ENCODE data around the gene GPR25. TPM values are rescaled to one million over a fixed set of nuclear protein-coding genes. Genes with fewer than 3 reads are reported as not detected.

Gene GPR25
- total and polyA plus RNA-seq, 2 of the 4 experiments (the other 2 are of a cell fraction) = not detected

DNA sequence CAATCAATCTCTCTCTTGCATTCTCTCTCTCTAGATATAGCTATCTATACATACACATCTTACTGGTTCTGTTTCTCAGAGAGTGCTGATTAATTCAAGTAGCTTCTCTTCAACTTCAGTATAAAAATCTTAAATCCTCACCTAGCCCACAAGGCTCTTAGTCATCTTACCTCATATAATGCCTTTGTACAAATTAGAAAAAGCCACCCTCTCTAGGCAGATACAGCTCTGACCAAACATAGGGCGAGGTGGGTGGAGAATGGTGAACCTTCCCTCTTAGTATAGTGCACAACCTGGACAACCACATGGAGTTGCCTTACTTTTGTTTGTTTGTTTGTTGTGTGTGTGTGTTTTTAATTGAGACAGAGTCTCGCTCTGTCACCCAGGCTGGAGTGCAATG, 16.8 kb downstream of the GPR25 start:
- peaks cover 55% of the 10 kb centered on the region for H3K27me3 ChIP-seq (ENCODE audit: control insufficient read depth, insufficient read depth, low read length)
- ATAC-seq (ENCODE audit: low read depth) (no peak), DNase-seq (no peak)
- dilution Hi-C loops (cut with HindIII; ENCODE audit: low sequenced_read_pairs, unreplicated experiment) (no loop called here), in situ Hi-C loops (cut with MboI; ENCODE audit: low sequenced_read_pairs) (no loop called here), intact Hi-C loops (cut with micrococcal nuclease) (loop anchor here (10.0 kb wide), 1 partner anchor 135 kb away; the partner anchor contains the start of gene KIF21B)
- peaks cover 3% of the 10 kb centered on the region; the same call in 1 of the 2 replicates for H3K4me1 ChIP-seq (ENCODE audit: control insufficient read depth, insufficient read depth, low read length)
- no peak overlapping the region for H3K14ac ChIP-seq (replicated peaks; ENCODE audit: low read depth, low read length)
- H2BK5ac ChIP-seq (ENCODE audit: low read depth, low read length, poor library complexity, severe bottlenecking) = no peak overlapping the region
- no peaks in the 10 kb centered on the region for H4K20me1 ChIP-seq (ENCODE audit: insufficient read depth, low read length)
- H3K4ac ChIP-seq (ENCODE audit: low read depth, low read length) = no peak overlapping the region
- H3K9me3 ChIP-seq (ENCODE audit: control insufficient read depth, insufficient read depth, low read length) = no peaks in the 10 kb centered on the region
- no peak overlapping the region for H3K4me3 ChIP-seq (ENCODE audit: insufficient read depth, low read depth, low read length)
- no peak overlapping the region for H2AFZ ChIP-seq (replicated peaks; ENCODE audit: low read length, poor library complexity)
- TF ChIP-seq FOS (IDR thresholded peaks at IDR 0.05; ENCODE audit: low read depth, low read length) = no peak
- TF ChIP-seq MAFK (IDR thresholded peaks at IDR 0.05; ENCODE audit: low read depth, low read length) = no peak
- TF ChIP-seq NFE2L2 (IDR thresholded peaks at IDR 0.05; ENCODE audit: low read depth, low read length) = no peak
- TF ChIP-seq, protein P1, sequence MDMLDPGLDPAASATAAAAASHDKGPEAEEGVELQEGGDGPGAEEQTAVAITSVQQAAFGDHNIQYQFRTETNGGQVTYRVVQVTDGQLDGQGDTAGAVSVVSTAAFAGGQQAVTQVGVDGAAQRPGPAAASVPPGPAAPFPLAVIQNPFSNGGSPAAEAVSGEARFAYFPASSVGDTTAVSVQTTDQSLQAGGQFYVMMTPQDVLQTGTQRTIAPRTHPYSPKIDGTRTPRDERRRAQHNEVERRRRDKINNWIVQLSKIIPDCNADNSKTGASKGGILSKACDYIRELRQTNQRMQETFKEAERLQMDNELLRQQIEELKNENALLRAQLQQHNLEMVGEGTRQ (IDR thresholded peaks at IDR 0.05; ENCODE audit: low read depth, low read length) = no peak
- TF ChIP-seq SMC3 (IDR thresholded peaks at IDR 0.05; ENCODE audit: low read depth, low read length) = no peak
- H2AK5ac ChIP-seq (ENCODE audit: low read depth, low read length) = no peak overlapping the region
- no peak overlapping the region for H4K91ac ChIP-seq (ENCODE audit: insufficient read depth, low read depth, low read length)
- no peak overlapping the region for H2BK120ac ChIP-seq (ENCODE audit: low read depth, low read length)
- H3K4me2 ChIP-seq (ENCODE audit: low read depth, low read length) = no peak overlapping the region
- H3K79me1 ChIP-seq (ENCODE audit: low read depth in 1 of 2, low read length in 2 of 2) = no peaks in the 10 kb centered on the region
- no peak overlapping the region for H3K18ac ChIP-seq (ENCODE audit: low read depth, low read length)
- no peak overlapping the region for H4K5ac ChIP-seq (ENCODE audit: low read depth, low read length)
- no peak overlapping the region for H3K23ac ChIP-seq (ENCODE audit: low read depth, low read length)
- CTCF ChIA-PET = no interaction called here
- BruUV-seq (replicated peaks) = no TSS peak
- no peaks in the 10 kb centered on the region for H3K9me1 ChIP-seq (ENCODE audit: insufficient read depth, low read length)
- no peak overlapping the region for H3K27ac ChIP-seq (ENCODE audit: insufficient read depth, low read length)
- WGBS, 2 experiments (ENCODE audit: extremely low coverage in 2 of 2, insufficient read length in 1 of 2) = 88% methylated on average over 1 of the region's 2 CpGs; no CpG with 5 or more reads in 1 of the 2 experiments
- no peak overlapping the region for H2AK9ac ChIP-seq (replicated peaks; ENCODE audit: low read depth, low read length, poor library complexity)
- H3K9ac ChIP-seq (ENCODE audit: low read depth, low read length) = no peak overlapping the region
- no peaks in the 10 kb centered on the region for H3K36me3 ChIP-seq (ENCODE audit: control insufficient read depth, insufficient read depth, low read length)
- POLR2A ChIA-PET (ENCODE audit: unreplicated experiment) = no interaction called here
- no peak overlapping the region for H2BK20ac ChIP-seq (ENCODE audit: low read depth, low read length)
- H3K56ac ChIP-seq (ENCODE audit: extremely low read depth, insufficient read depth, low read length) = no peak overlapping the region
- no peak overlapping the region for H2BK15ac ChIP-seq (ENCODE audit: low read depth, low read length)
- H4K8ac ChIP-seq (ENCODE audit: low read depth in 2 of 2, low read length in 2 of 2) = no peak overlapping the region

Data from IMR-90 (cell line).